Testis (tissue), 3 donors: ENCODE measurements around the gene GPR153. TPM values are rescaled to one million over a fixed set of nuclear protein-coding genes. Genes with fewer than 3 reads are reported as not detected.

Experiments used
- DNase-seq: peaks from one replicate; pipeline ENCODE4 v3.0.0-alpha.2; 2019
- H3K27ac ChIP-seq, 2 donors: fragments of 200-600 bp; sonication (generic); one replicate each; pipeline ENCODE4 v1.5.1; 2019
- H3K27me3 ChIP-seq: fragments of 200-600 bp; sonication (generic); one replicate; pipeline ENCODE4 v1.5.1; 2019
- H3K36me3 ChIP-seq: fragments of 200-600 bp; sonication (generic); one replicate; pipeline ENCODE4 v1.5.1; 2017; ENCODE audit warnings: low read depth; ENCODE audit errors: missing control alignments
- H3K4me1 ChIP-seq: fragments of 200-600 bp; sonication (generic); one replicate; pipeline ENCODE4 v1.5.1; 2019
- H3K4me3 ChIP-seq, 2 donors: fragments of 200-600 bp; sonication (generic); one replicate each; pipeline ENCODE4 v1.5.1; 2017 to 2019
- H3K9me3 ChIP-seq: fragments of 200-600 bp; sonication (generic); one replicate; pipeline ENCODE4 v1.5.1; 2017
- POLR2A ChIP-seq: fragments of 450-650 bp; IDR thresholded peaks from one replicate; pipeline ENCODE4 v1.6.1; 2017; ENCODE audit warnings: antibody characterized with exemption, mild to moderate bottlenecking, moderate library complexity
- WGBS, 2 donors: methylation state at CpG; one replicate each; pipeline ENCODE4 v1.1.5; 2018; 5-methylcytosine and 5-hydroxymethylcytosine counted together
- intact Hi-C: fragments of 100-400 bp; cut with DNase I; formaldehyde crosslinking; loops from one replicate; pipeline ENCODE4 v1.15.1; 2023; ENCODE audit warnings: low total_unique reads
- polyA plus RNA-seq: library from polyadenylated mRNA; stranded (reverse); fragments of 350-450 nt; fragmentation: Illumina TruSeq; extraction: RNeasy Lipid Tissue Mini Kit (QIAGEN cat#74804); gene quantifications from one replicate; pipeline ENCODE4 v1.2.3, GENCODE V29; 2014; ENCODE audit warnings: low read depth, low replicate concordance; ENCODE audit not compliant: insufficient read depth
- total RNA-seq, 2 donors: library from RNA; depleted of rRNA; stranded (reverse); fragments of >200 nt; gene quantifications; one replicate each; pipeline ENCODE4 v1.2.3, GENCODE V29; 2016
- TF ChIP-seq, protein P1 (sequence below), 3 experiments: fragments of 450-650 bp in 2 of 3; fragments of 200-600 bp in 1 of 3; sonication (generic) in 1 of 3; IDR thresholded peaks; one replicate each; pipeline ENCODE4 v1.5.1; 2016 to 2019; ENCODE audit warnings: antibody characterized with exemption in 3 of 3, mild to moderate bottlenecking in 2 of 3, moderate library complexity in 1 of 3

The GPR153 gene
- total and polyA plus RNA-seq, 3 donors from 2014 or later = 5.7 to 6.3 (median 5.8) TPM

DNA sequence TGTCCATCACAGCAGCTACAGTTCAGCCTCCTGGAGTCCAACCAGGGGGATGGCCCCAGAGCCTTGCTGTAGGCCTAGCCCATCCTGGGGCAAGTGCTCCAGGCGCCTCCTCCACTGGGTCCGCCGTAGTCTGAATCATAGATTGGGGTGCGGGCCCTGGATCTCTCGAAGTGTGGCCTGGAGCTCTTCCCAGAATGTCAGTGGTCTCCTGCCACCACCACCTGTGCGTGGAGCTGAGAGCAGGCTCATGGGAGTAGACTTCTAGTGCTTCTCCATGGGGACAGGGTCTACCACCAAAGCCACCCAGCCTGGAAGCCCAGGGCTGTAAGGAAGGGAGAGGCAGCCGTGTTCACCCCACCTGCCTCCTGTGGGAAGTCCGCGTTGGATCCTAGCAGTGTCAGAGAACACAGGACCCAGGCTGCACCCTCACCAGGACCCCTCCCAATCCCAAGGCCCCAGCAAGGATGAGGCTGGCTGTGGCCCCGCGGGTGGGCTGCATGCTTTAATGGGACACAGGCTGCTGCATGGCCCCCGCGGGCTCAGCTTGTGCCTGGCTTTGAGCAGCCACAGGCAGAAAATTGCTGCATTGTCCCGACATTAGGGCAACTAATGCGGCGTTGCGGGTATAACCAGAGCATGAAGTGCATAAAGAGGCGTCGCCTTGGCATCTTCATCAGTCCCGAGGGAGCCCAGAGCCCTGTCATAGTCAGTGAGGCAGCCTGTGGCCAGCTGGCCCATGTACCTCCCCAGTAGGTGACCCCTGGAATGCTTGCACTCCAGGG, 17.7 kb downstream of the GPR153 start:
- no peak for DNase-seq
- intact Hi-C loops = loop anchor here (10.0 kb wide), 2 partner anchors 162 to 188 kb away; no protein-coding TSS in a partner anchor
- Histone ChIP-seq H3K27me3 (no peaks in the 10 kb centered on the region), H3K9me3 (no peaks in the 10 kb centered on the region), H3K27ac (no peak overlapping the region), H3K4me1 (peaks cover 3% of the 10 kb centered on the region), H3K4me3 (no peak overlapping the region), H3K36me3 (no peaks in the 10 kb centered on the region)
- WGBS, 2 donors = 28 to 60% methylated on average over 6 to 18 of the region's 20 CpGs
- no peak for TF ChIP-seq POLR2A
- TF ChIP-seq, protein P1, sequence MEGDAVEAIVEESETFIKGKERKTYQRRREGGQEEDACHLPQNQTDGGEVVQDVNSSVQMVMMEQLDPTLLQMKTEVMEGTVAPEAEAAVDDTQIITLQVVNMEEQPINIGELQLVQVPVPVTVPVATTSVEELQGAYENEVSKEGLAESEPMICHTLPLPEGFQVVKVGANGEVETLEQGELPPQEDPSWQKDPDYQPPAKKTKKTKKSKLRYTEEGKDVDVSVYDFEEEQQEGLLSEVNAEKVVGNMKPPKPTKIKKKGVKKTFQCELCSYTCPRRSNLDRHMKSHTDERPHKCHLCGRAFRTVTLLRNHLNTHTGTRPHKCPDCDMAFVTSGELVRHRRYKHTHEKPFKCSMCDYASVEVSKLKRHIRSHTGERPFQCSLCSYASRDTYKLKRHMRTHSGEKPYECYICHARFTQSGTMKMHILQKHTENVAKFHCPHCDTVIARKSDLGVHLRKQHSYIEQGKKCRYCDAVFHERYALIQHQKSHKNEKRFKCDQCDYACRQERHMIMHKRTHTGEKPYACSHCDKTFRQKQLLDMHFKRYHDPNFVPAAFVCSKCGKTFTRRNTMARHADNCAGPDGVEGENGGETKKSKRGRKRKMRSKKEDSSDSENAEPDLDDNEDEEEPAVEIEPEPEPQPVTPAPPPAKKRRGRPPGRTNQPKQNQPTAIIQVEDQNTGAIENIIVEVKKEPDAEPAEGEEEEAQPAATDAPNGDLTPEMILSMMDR (IDR thresholded peaks at IDR 0.05) = no peak

DNA sequence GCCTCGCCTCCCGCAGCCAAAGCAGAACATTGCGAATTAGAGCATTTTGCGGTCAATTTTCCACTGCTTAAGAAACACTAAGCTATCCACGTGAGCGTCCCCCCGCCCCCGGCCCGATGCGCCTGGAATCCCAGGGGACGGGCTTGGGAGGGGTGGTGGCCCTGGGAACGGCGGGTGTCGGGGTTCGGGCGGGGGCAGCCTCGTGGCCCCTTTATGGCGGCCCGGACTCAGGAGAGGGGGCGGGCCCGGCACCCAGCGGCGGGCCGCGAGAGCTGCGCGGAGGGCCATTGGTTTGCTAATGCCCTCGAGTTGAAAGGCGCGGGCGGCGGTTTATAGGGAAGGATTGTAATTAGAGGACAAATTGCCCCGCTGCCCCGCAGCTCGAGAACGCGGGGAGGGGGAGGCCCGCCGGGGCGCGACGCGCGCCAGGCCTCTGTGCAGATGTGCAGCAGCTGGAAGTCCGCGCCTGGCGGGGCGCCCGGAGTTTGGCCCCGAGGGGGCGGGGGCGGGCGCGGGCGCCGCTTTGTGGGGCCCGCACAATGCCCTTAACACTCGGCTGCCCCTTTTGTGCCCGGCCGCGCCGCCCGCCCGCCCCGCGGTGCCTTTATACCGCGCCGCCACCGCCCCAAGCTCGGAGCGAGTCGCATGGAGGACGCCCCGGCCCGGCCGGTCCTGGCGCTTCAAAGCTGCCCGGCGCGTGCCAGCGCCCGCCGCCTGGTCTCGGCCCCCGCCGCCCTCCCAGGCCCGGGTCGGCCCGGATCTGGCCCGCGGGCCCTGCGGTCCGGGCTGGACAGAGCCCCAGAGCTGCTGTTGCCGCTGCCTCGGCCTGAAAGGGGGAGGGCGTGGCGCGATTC, 18.8 kb downstream of the GPR153 start:
- Histone ChIP-seq H3K27me3 (no peaks in the 10 kb centered on the region), H3K4me1 (peaks cover 3% of the 10 kb centered on the region), H3K27ac (no peak overlapping the region), H3K36me3 (no peaks in the 10 kb centered on the region), H3K4me3 (peak overlapping the region; percentile 4 to 6), H3K9me3 (no peaks in the 10 kb centered on the region)
- no peak for DNase-seq
- WGBS, 2 donors = 0 to 1% methylated on average over 11 to 70 of the region's 99 CpGs
- TF ChIP-seq POLR2A = no peak
- TF ChIP-seq, protein P1 (IDR thresholded peaks at IDR 0.05) = no peak
- intact Hi-C loops = loop anchor here (10.0 kb wide), 2 partner anchors 163 to 187 kb away; no protein-coding TSS in a partner anchor

DNA sequence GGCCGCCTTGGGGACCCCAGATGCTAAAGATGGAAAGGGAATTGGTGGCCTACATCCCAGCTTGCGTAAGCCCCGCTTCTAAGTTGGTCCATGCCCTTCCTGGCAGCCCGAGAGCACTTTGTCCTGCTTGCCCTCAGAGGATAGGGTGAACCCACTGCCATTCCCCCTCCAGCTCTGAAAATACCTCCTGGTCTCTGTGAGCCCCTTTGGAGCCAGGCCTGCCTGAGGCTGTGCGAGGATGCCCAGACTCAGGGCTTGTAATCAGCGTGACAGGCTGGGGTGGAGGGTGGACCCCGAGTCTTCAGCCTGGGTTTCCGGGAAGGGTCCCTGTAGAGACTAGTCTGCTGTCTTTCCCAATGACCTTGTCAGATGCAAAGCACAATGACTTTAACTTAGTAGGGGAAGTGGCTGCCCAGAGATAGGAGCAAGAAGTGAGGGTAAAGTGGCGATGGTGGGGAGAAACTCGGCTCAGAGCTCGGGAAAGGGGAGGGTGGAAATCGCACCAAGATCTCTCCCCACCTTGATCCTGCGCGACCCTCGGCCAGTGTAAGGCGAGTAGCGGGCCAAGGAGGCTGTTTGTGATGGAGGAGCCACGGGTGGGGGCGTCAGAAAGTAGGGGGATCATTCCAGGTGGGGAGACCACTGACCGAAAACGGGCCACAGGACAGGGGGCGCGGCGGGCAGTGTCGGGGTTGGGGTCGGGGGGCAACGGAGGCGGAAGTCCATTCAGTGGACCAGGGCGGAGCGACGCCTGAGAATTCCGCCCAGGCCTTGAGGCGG, 19.6 kb downstream of the GPR153 start:
- H3K4me1 ChIP-seq = peaks cover 3% of the 10 kb centered on the region
- H3K4me3 ChIP-seq = peak overlapping the region in 1 of 2 donors; percentile 4
- H3K27me3 ChIP-seq = no peaks in the 10 kb centered on the region

More for the DNA sequence above, 19.6 kb downstream of the GPR153 start:
- TF ChIP-seq, protein P1 (IDR thresholded peaks at IDR 0.05) = no peak
- no peak for TF ChIP-seq POLR2A
- 28 to 33% methylated on average over 17 to 24 of the region's 33 CpGs for WGBS, 2 donors
- no peak for DNase-seq
- intact Hi-C loops = loop anchor here (10.0 kb wide), 2 partner anchors 164 to 186 kb away; no protein-coding TSS in a partner anchor
- H3K27ac ChIP-seq = no peak overlapping the region
- no peaks in the 10 kb centered on the region for H3K36me3 ChIP-seq
- no peaks in the 10 kb centered on the region for H3K9me3 ChIP-seq
